HG03280 (cell line): ENCODE results near the gene FURIN.
"Not testable (repeated sequence)": the region's sequence is repeated elsewhere in the genome, so short reads cannot be mapped to it uniquely, and the experiment has no call there.

Source experiments
- ATAC-seq: cut with Tn5 transposase; IDR thresholded peaks from one replicate; pipeline ENCODE4 v1.9.1; 2021; ENCODE audit warnings: mild to moderate bottlenecking, moderate library complexity; ENCODE audit not compliant: unreplicated experiment

FURIN gene

GRCh38 chr15:90869601-90870353 lies 1.4 kb downstream of the FURIN start:
- ATAC-seq = no peak

- ATAC-seq = peak; percentile 4
These were observed 2.2 kb downstream of the FURIN start for GRCh38 chr15:90870354-90871138.

GRCh38 chr15:90871139-90871715 lies 2.8 kb downstream of the FURIN start:
- ATAC-seq = peak; percentile 43

GRCh38 chr15:90871716-90872485 lies 3.5 kb downstream of the FURIN start:
- ATAC-seq = peak; percentile 28

- ATAC-seq = no peak
These were observed 4.2 kb downstream of the FURIN start for GRCh38 chr15:90872486-90873184.

GRCh38 chr15:90873488-90873997 lies 5.2 kb downstream of the FURIN start:
- ATAC-seq = no peak

GRCh38 chr15:90873998-90874605 lies 5.7 kb downstream of the FURIN start:
- ATAC-seq = no peak

GRCh38 chr15:90874986-90875385 lies 6.6 kb downstream of the FURIN start:
- not testable (repeated sequence) for ATAC-seq

GRCh38 chr15:90875549-90875981 lies 7.2 kb downstream of the FURIN start:
- no peak for ATAC-seq

GRCh38 chr15:90876046-90876445 lies 7.7 kb downstream of the FURIN start:
- ATAC-seq = no peak

GRCh38 chr15:90876512-90877170 lies 8.3 kb downstream of the FURIN start:
- ATAC-seq = no peak

GRCh38 chr15:90877315-90877714 lies 8.9 kb downstream of the FURIN start:
- ATAC-seq = no peak

GRCh38 chr15:90877996-90878395 lies 9.6 kb downstream of the FURIN start:
- ATAC-seq = no peak

- ATAC-seq = no peak
These were observed 10.3 kb downstream of the FURIN start for GRCh38 chr15:90878660-90879059.

GRCh38 chr15:90879730-90880366 lies 11.5 kb downstream of the FURIN start:
- ATAC-seq = no peak

GRCh38 chr15:90880381-90881145 lies 12.2 kb downstream of the FURIN start:
- no peak for ATAC-seq

- ATAC-seq = no peak
These were observed 13.0 kb downstream of the FURIN start for GRCh38 chr15:90881181-90881977.
